Colonic mucosa (tissue), 4 donors: Measurements from ENCODE around the gene AGPAT3. TPM values are rescaled to one million over a fixed set of nuclear protein-coding genes. Genes with fewer than 3 reads are reported as not detected.

ENCODE experiments used
- DNase-seq: peaks from one replicate; pipeline ENCODE4 v3.0.0-alpha.2; 2020
- H3K27ac ChIP-seq: fragments of 200-600 bp; one replicate; pipeline ENCODE4 v1.8.0; 2021
- H3K27me3 ChIP-seq: fragments of 200-600 bp; one replicate; pipeline ENCODE4 v1.8.0; 2021
- H3K36me3 ChIP-seq: fragments of 200-600 bp; one replicate; pipeline ENCODE4 v1.8.0; 2021
- H3K4me1 ChIP-seq: fragments of 200-600 bp; one replicate; pipeline ENCODE4 v1.8.0; 2021; ENCODE audit warnings: mild to moderate bottlenecking
- H3K4me3 ChIP-seq: fragments of 200-600 bp; one replicate; pipeline ENCODE4 v1.8.0; 2021
- H3K9ac ChIP-seq, 2 donors: one replicate each; pipeline ENCODE4 v1.7.0; 2013; ENCODE audit warnings: control low read depth in 2 of 2, low read depth in 2 of 2, low read length in 2 of 2
- H3K9me3 ChIP-seq: fragments of 200-600 bp; one replicate; pipeline ENCODE4 v1.8.0; 2021
- CTCF ChIP-seq: fragments of 200-600 bp; IDR thresholded peaks from one replicate; pipeline ENCODE4 v1.8.0; 2022; ENCODE audit warnings: antibody characterized with exemption, mild to moderate bottlenecking
- intact Hi-C: fragments of 100-400 bp; cut with DNase I; formaldehyde crosslinking; loops from one replicate; pipeline ENCODE4 v1.14.1; 2022
- total RNA-seq, 2 donors: library from RNA; stranded (reverse); fragmentation: NEBNext Ultra II Directional in 1 of 2; extraction: Animal tissue kit (Norgen Biotek cat#: 25700) in 1 of 2; gene quantifications; one replicate each; pipeline ENCODE4 v1.2.1, GENCODE V29; 2021
- donor health status: healthy.
- donor health status: DM: no; HTN: no; CAD: no.
- donor health status: DM: no; HTN: no; CAD: no.

The AGPAT3 gene
- total RNA-seq, 2 donors from 2014 or later: 82.2 to 101 TPM

DNA sequence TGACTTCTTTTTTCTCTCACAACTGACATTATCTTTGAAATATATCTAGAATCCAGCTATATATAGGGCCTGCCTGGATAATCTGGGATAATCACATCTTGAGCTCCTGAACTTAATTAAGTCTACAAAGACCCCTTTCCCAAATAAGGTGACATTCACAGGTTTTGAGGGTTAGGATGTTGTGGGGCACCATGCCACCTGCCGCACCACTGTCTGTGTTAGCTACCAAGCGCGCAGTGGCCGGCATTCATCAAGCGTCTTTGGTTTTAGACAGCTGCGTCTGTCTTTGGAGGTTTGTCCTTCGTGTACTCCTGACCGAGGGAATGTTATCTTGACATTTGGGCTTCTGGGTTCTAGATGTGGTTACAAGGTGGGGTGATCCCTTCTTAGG lies 154.5 kb downstream of the AGPAT3 start:
- Histone ChIP-seq H3K27ac (no peak overlapping the region), H3K9ac (no peak overlapping the region), H3K36me3 (no peaks in the 10 kb centered on the region), H3K4me1 (peaks cover 3% of the 10 kb centered on the region), H3K9me3 (no peaks in the 10 kb centered on the region), H3K27me3 (no peaks in the 10 kb centered on the region), H3K4me3 (no peak overlapping the region)
- intact Hi-C loops: no loop called here
- TF ChIP-seq CTCF: no peak
- DNase-seq: no peak

DNA sequence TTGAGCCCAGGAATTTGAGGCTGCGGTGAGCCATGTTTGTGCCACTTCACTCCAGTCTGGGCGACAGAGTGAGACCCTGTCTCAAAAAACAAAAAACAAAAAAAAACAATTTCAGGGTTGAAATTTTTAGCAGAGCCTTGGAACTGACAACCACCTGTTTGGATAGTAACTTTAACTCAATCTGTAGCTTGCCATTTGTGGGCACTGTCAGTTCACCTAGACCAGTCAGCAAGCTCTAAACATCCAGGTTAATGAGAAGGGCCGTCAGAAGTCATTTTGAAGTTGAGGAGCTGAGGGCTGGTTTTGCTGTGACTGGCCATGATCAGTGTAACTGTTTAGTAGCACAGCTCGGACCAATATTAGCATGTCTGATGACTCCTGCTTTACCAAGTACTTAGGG lies 155.5 kb downstream of the AGPAT3 start:
- TF ChIP-seq CTCF: no peak
- H3K9ac ChIP-seq: no peak overlapping the region
- no peaks in the 10 kb centered on the region for H3K36me3 ChIP-seq

GRCh38 chr21:44021064-44021463 lies 156.0 kb downstream of the AGPAT3 start:
- DNase-seq: no peak
- intact Hi-C loops: no loop called here
- no peaks in the 10 kb centered on the region for H3K36me3 ChIP-seq
- H3K4me3 ChIP-seq: no peak overlapping the region
- H3K9me3 ChIP-seq: no peaks in the 10 kb centered on the region
- no peak overlapping the region for H3K9ac ChIP-seq
- no peaks in the 10 kb centered on the region for H3K4me1 ChIP-seq
- TF ChIP-seq CTCF: no peak
- no peaks in the 10 kb centered on the region for H3K27me3 ChIP-seq
- no peak overlapping the region for H3K27ac ChIP-seq

More for the DNA sequence above, 155.5 kb downstream of the AGPAT3 start:
- Histone ChIP-seq H3K27me3 (no peaks in the 10 kb centered on the region), H3K27ac (no peak overlapping the region), H3K4me3 (no peak overlapping the region), H3K4me1 (peaks cover 3% of the 10 kb centered on the region), H3K9me3 (no peaks in the 10 kb centered on the region)
- DNase-seq: no peak
- intact Hi-C loops: no loop called here

- Histone ChIP-seq H3K27me3 (no peaks in the 10 kb centered on the region), H3K36me3 (no peaks in the 10 kb centered on the region), H3K27ac (no peak overlapping the region), H3K4me1 (no peaks in the 10 kb centered on the region), H3K9me3 (no peaks in the 10 kb centered on the region), H3K4me3 (no peak overlapping the region), H3K9ac (no peak overlapping the region)
- no peak for TF ChIP-seq CTCF
- no peak for DNase-seq
- intact Hi-C loops: no loop called here
These were observed 159.2 kb downstream of the AGPAT3 start for GRCh38 chr21:44024257-44024656.

GRCh38 chr21:44024887-44025353 lies 159.9 kb downstream of the AGPAT3 start:
- DNase-seq: no peak
- TF ChIP-seq CTCF: no peak
- Histone ChIP-seq H3K27me3 (no peaks in the 10 kb centered on the region), H3K4me3 (no peak overlapping the region), H3K36me3 (no peaks in the 10 kb centered on the region), H3K27ac (peak overlapping the region; percentile 24), H3K9ac (no peak overlapping the region), H3K4me1 (no peaks in the 10 kb centered on the region), H3K9me3 (no peaks in the 10 kb centered on the region)
- intact Hi-C loops: no loop called here
